T-helper 2 cell treated with Interferon-gamma antibody and Interleukin-4, amounts not matched to agents 5 μg/mL and 100 μg/mL, for 36 hours (primary cell): ENCODE measurements around the gene DNAJC15.

ENCODE experiments used
- DNase-seq: peaks from one replicate; pipeline ENCODE4 v3.0.0; 2021; ENCODE audit warnings: low spot score
- H3K27ac Mint-ChIP-seq: one replicate; pipeline ENCODE4 v1.8.0; 2021; ENCODE audit warnings: mild to moderate bottlenecking, mixed read lengths
- H3K27me3 Mint-ChIP-seq: one replicate; pipeline ENCODE4 v1.8.0; 2021; ENCODE audit warnings: low read depth, mixed read lengths
- H3K36me3 Mint-ChIP-seq: one replicate; pipeline ENCODE4 v1.8.0; 2021; ENCODE audit warnings: low read depth, mixed read lengths
- H3K4me1 Mint-ChIP-seq: one replicate; pipeline ENCODE4 v1.8.0; 2021; ENCODE audit warnings: low read depth, mixed read lengths
- H3K4me3 Mint-ChIP-seq: one replicate; pipeline ENCODE4 v1.8.0; 2022; ENCODE audit warnings: mild to moderate bottlenecking, moderate library complexity, mixed read lengths
- H3K9me3 Mint-ChIP-seq: one replicate; pipeline ENCODE4 v1.8.0; 2021; ENCODE audit warnings: mixed read lengths

Gene DNAJC15

GRCh38 chr13:43158516-43158915 lies 135.1 kb downstream of the DNAJC15 start:
- no peak for DNase-seq
- H3K36me3 Mint-ChIP-seq = no peaks in the 10 kb centered on the region
- H3K9me3 Mint-ChIP-seq = no peaks in the 10 kb centered on the region
- no peak overlapping the region for H3K27ac Mint-ChIP-seq
- H3K4me1 Mint-ChIP-seq = no peaks in the 10 kb centered on the region
- no peak overlapping the region for H3K4me3 Mint-ChIP-seq
- peaks cover 7% of the 10 kb centered on the region for H3K27me3 Mint-ChIP-seq

GRCh38 chr13:43159026-43159461 lies 135.7 kb downstream of the DNAJC15 start:
- no peak for DNase-seq
- H3K9me3 Mint-ChIP-seq = no peaks in the 10 kb centered on the region
- H3K36me3 Mint-ChIP-seq = no peaks in the 10 kb centered on the region
- H3K27me3 Mint-ChIP-seq = peaks cover 7% of the 10 kb centered on the region
- no peaks in the 10 kb centered on the region for H3K4me1 Mint-ChIP-seq
- no peak overlapping the region for H3K4me3 Mint-ChIP-seq
- H3K27ac Mint-ChIP-seq = no peak overlapping the region
